ENCODE measurements around the gene SLC39A7.
A peak's percentile ranks its signal among the peaks of the same experiment; 100 is the strongest.

- TF ChIP-seq POLR2A (IDR thresholded peaks at IDR 0.05): peak in 1 of 2 donors; percentile 49
- no peak for TF ChIP-seq CTCF (IDR thresholded peaks at IDR 0.05)
Measured at GRCh38 chr6:33200219-33201146, at the start of gene SLC39A7, which contains the start of gene RXRB.
